ENCODE data around the gene SLC6A20. TPM values are rescaled to one million over a fixed set of nuclear protein-coding genes. Genes with fewer than 3 reads are reported as not detected.

The SLC6A20 gene
- total and polyA plus RNA-seq, 2 of the 13 experiments (the other 11 are each of a cell fraction or from before 2014, with no cell fraction given) = not detected

DNA sequence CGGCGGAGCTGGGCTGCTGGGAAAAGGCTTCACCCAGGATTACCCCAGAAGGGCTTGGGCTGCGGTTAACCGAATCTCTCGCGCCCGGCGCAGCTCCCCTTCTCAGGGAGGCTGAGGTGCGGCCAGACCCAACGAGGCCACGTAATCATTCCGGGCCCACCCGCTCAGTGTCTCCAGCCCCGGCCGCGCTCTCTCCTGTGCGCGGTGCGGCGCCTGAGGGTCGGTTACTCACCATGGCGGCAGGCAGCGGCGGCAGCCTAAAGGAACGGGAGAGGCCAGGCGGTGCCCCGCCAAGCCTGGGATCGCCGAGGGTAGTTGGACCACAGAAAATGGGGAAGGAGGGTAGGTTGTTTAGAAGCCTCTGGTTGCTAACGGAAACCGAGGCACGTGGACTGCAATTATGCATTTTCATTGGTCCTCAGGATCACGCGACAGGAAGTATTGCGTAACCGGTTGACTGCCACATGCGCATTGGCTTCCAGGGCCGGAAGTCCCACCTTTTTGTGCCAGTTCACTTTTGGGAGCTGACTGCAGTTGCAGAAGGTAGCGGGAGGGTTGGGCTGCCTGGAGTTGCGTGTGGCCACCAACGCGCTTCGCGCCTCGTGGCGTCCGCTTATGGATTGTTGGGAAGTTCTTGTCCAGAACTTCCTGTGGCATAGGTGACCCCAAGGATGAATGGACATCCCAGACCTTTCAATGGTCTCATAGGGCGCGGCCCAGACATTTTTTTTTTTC, 45.6 kb upstream of the SLC6A20 start, which contains the start of gene LZTFL1 (continued):
- TF ChIP-seq, protein P1, sequence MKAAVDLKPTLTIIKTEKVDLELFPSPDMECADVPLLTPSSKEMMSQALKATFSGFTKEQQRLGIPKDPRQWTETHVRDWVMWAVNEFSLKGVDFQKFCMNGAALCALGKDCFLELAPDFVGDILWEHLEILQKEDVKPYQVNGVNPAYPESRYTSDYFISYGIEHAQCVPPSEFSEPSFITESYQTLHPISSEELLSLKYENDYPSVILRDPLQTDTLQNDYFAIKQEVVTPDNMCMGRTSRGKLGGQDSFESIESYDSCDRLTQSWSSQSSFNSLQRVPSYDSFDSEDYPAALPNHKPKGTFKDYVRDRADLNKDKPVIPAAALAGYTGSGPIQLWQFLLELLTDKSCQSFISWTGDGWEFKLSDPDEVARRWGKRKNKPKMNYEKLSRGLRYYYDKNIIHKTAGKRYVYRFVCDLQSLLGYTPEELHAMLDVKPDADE (CRISPR knock-in tag; IDR thresholded peaks at IDR 0.05) = no peak
- TF ChIP-seq NFRKB (IDR thresholded peaks at IDR 0.05) (no peak), ZNF337 (CRISPR knock-in tag; IDR thresholded peaks at IDR 0.05; ENCODE audit: borderline replicate concordance, low read depth) (0 out of 2 replicates have a peak, but pooled peaks have one; percentile 35), SMC3 (IDR thresholded peaks at IDR 0.05; ENCODE audit: low read length) (peak; percentile 50; the same call in 1 of the 2 replicates), ZNF230 (CRISPR knock-in tag; IDR thresholded peaks at IDR 0.05) (0 out of 2 replicates have a peak, but pooled peaks have one; percentile 55), FOXA3 (CRISPR knock-in tag; IDR thresholded peaks at IDR 0.05) (peak; percentile 47; the same call in 1 of the 2 replicates), ZNF563 (CRISPR knock-in tag; IDR thresholded peaks at IDR 0.05) (0 out of 2 replicates have a peak, but pooled peaks have one; percentile 45), RXRB (CRISPR knock-in tag; IDR thresholded peaks at IDR 0.05; ENCODE audit: borderline replicate concordance) (no peak), TOPORS (CRISPR knock-in tag; IDR thresholded peaks at IDR 0.05) (no peak), ZNF329 (CRISPR knock-in tag; IDR thresholded peaks at IDR 0.05; ENCODE audit: low read depth) (no peak), RFX5 (IDR thresholded peaks at IDR 0.05; ENCODE audit: low read depth, low read length) (no peak), ZMYM4 (CRISPR knock-in tag; IDR thresholded peaks at IDR 0.05) (peak; percentile 100), HNRNPK (IDR thresholded peaks at IDR 0.05; ENCODE audit: low read depth, low read length, poor library complexity, severe bottlenecking) (no peak), ZNF235 (CRISPR knock-in tag; IDR thresholded peaks at IDR 0.05; ENCODE audit: borderline replicate concordance) (no peak), ARNT (IDR thresholded peaks at IDR 0.05) (no peak), JARID2 (CRISPR knock-in tag; IDR thresholded peaks at IDR 0.05; ENCODE audit: insufficient replicate concordance) (peak; percentile 16), ATAD3A (CRISPR knock-in tag; IDR thresholded peaks at IDR 0.05) (no peak), PLRG1 (conservative IDR thresholded peaks at IDR 0.05) (no peak), SP2 (CRISPR knock-in tag; IDR thresholded peaks at IDR 0.05) (peak; percentile 97), ZNF350 (CRISPR knock-in tag; IDR thresholded peaks at IDR 0.05; ENCODE audit: borderline replicate concordance, low read depth) (peak; percentile 78; the same call in 1 of the 2 replicates)
- TF ChIP-seq, protein P2, sequence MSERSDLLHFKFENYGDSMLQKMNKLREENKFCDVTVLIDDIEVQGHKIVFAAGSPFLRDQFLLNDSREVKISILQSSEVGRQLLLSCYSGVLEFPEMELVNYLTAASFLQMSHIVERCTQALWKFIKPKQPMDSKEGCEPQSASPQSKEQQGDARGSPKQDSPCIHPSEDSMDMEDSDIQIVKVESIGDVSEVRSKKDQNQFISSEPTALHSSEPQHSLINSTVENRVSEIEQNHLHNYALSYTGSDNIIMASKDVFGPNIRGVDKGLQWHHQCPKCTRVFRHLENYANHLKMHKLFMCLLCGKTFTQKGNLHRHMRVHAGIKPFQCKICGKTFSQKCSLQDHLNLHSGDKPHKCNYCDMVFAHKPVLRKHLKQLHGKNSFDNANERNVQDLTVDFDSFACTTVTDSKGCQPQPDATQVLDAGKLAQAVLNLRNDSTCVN (CRISPR knock-in tag; IDR thresholded peaks at IDR 0.05; ENCODE audit: borderline replicate concordance) = no peak
- TF ChIP-seq, protein P3, sequence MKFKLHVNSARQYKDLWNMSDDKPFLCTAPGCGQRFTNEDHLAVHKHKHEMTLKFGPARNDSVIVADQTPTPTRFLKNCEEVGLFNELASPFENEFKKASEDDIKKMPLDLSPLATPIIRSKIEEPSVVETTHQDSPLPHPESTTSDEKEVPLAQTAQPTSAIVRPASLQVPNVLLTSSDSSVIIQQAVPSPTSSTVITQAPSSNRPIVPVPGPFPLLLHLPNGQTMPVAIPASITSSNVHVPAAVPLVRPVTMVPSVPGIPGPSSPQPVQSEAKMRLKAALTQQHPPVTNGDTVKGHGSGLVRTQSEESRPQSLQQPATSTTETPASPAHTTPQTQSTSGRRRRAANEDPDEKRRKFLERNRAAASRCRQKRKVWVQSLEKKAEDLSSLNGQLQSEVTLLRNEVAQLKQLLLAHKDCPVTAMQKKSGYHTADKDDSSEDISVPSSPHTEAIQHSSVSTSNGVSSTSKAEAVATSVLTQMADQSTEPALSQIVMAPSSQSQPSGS (CRISPR knock-in tag; IDR thresholded peaks at IDR 0.05) = no peak
- TF ChIP-seq, protein P4, sequence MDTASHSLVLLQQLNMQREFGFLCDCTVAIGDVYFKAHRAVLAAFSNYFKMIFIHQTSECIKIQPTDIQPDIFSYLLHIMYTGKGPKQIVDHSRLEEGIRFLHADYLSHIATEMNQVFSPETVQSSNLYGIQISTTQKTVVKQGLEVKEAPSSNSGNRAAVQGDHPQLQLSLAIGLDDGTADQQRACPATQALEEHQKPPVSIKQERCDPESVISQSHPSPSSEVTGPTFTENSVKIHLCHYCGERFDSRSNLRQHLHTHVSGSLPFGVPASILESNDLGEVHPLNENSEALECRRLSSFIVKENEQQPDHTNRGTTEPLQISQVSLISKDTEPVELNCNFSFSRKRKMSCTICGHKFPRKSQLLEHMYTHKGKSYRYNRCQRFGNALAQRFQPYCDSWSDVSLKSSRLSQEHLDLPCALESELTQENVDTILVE (CRISPR knock-in tag; IDR thresholded peaks at IDR 0.05) = no peak
- TF ChIP-seq, protein P5, sequence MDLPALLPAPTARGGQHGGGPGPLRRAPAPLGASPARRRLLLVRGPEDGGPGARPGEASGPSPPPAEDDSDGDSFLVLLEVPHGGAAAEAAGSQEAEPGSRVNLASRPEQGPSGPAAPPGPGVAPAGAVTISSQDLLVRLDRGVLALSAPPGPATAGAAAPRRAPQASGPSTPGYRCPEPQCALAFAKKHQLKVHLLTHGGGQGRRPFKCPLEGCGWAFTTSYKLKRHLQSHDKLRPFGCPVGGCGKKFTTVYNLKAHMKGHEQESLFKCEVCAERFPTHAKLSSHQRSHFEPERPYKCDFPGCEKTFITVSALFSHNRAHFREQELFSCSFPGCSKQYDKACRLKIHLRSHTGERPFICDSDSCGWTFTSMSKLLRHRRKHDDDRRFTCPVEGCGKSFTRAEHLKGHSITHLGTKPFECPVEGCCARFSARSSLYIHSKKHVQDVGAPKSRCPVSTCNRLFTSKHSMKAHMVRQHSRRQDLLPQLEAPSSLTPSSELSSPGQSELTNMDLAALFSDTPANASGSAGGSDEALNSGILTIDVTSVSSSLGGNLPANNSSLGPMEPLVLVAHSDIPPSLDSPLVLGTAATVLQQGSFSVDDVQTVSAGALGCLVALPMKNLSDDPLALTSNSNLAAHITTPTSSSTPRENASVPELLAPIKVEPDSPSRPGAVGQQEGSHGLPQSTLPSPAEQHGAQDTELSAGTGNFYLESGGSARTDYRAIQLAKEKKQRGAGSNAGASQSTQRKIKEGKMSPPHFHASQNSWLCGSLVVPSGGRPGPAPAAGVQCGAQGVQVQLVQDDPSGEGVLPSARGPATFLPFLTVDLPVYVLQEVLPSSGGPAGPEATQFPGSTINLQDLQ (CRISPR knock-in tag; IDR thresholded peaks at IDR 0.05) = no peak
